ENCODE data around the gene TARBP1. TPM values are rescaled to one million over a fixed set of nuclear protein-coding genes. Genes with fewer than 3 reads are reported as not detected.

Gene TARBP1
- total RNA-seq, 1 donor from 2014 or later: 11.4 TPM

DNA sequence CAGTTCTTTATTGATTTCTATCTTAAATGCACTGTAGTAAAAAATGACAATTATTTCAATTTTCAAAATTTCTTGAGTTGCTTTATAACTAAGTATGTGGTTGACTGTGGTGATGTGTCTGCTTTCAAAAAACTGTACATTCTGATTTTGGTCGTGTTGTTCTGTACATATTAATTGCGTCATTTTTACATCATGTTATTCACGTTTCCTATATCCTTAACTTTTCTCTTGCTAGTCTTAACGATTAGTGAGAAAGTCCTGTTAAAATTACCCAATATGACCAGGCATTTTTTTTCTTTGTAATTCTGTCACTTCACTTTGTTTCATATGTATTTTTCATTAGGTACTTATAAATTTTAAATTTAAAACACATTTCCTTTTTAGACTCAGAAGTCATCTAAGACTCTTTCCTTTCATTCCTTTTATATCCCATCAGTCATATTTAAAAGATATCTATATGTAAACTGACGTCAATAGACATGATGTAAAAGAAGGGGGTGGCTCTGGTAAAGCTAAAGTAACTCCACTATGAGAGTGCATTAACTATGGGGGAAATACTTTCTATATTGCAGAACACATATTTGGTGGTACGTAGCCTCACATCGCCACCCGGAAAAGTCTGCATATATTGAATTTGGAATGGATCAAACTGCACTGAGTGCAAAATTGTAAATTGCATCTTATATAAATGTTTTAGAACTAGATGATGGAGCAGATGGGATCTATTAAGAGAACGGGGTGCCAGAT lies 106.8 kb downstream of the TARBP1 start:
- TF ChIP-seq, protein P1, sequence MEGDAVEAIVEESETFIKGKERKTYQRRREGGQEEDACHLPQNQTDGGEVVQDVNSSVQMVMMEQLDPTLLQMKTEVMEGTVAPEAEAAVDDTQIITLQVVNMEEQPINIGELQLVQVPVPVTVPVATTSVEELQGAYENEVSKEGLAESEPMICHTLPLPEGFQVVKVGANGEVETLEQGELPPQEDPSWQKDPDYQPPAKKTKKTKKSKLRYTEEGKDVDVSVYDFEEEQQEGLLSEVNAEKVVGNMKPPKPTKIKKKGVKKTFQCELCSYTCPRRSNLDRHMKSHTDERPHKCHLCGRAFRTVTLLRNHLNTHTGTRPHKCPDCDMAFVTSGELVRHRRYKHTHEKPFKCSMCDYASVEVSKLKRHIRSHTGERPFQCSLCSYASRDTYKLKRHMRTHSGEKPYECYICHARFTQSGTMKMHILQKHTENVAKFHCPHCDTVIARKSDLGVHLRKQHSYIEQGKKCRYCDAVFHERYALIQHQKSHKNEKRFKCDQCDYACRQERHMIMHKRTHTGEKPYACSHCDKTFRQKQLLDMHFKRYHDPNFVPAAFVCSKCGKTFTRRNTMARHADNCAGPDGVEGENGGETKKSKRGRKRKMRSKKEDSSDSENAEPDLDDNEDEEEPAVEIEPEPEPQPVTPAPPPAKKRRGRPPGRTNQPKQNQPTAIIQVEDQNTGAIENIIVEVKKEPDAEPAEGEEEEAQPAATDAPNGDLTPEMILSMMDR (IDR thresholded peaks at IDR 0.05; ENCODE audit: borderline replicate concordance): no peak
- DNase-seq: no peak
- H3K9me3 ChIP-seq (replicated peaks): no peaks in the 10 kb centered on the region
- H3K27me3 ChIP-seq (ENCODE audit: low read depth): no peaks in the 10 kb centered on the region
- peaks cover 39% of the 10 kb centered on the region for H3K4me1 ChIP-seq
- intact Hi-C loops (cut with micrococcal nuclease): no loop called here
- H3K4me3 ChIP-seq: peak overlapping the region; percentile 92
- H3K27ac ChIP-seq (replicated peaks): peak overlapping the region; percentile 100
- H3K36me3 ChIP-seq: peaks cover 18% of the 10 kb centered on the region

DNA sequence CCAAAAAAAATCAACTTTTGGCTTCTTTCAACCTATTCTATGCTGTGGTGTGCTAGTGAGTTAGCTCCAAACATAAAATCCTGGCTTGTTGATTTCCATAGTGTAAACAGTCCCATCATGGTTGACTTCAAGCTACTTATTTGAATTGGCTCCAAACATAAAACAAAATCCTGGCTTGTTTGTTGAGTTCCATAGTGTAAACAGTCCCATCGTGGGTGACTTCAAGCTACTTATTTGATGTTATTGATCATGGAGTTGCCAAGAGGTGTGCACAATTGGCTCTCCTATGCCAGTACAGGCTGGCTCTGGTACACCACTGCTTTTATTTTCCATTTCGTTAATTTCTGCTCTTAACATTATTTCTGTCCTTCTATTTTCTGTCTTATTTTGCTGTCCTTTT lies 107.6 kb downstream of the TARBP1 start:
- intact Hi-C loops (cut with micrococcal nuclease): no loop called here
- H3K9me3 ChIP-seq (replicated peaks): no peaks in the 10 kb centered on the region
- no peak for DNase-seq

DNA sequence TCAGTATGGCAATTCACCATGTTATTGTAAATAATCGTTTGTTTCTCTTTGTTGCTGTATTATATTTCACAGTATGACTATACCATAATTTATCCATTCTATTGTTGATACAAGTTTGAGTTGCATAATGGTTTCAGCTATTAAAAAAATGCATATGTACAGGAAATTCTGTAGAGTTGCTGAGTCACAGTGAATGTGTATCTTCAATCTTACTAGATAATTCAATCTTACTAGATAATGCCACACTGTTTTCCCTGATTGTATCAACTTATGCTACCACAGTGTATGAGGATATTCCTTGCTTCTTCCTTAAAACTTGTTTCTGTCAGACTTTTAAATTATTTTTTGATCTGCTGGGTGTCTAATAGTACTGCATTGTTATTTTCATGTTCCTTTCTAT lies 109.2 kb downstream of the TARBP1 start:
- no peaks in the 10 kb centered on the region for H3K36me3 ChIP-seq
- H3K27ac ChIP-seq (replicated peaks): no peak overlapping the region
- TF ChIP-seq, protein P1 (IDR thresholded peaks at IDR 0.05; ENCODE audit: borderline replicate concordance): no peak
- H3K27me3 ChIP-seq (ENCODE audit: low read depth): no peaks in the 10 kb centered on the region
- no peak overlapping the region for H3K4me3 ChIP-seq
- H3K4me1 ChIP-seq: peaks cover 29% of the 10 kb centered on the region
- no peak for DNase-seq
- intact Hi-C loops (cut with micrococcal nuclease): no loop called here
- H3K9me3 ChIP-seq (replicated peaks): no peaks in the 10 kb centered on the region

More for the DNA sequence above, 107.6 kb downstream of the TARBP1 start:
- H3K27me3 ChIP-seq (ENCODE audit: low read depth): no peaks in the 10 kb centered on the region
- H3K4me1 ChIP-seq: peaks cover 39% of the 10 kb centered on the region
- no peak overlapping the region for H3K27ac ChIP-seq (replicated peaks)
- TF ChIP-seq, protein P1 (IDR thresholded peaks at IDR 0.05; ENCODE audit: borderline replicate concordance): no peak
- no peak overlapping the region for H3K4me3 ChIP-seq
- H3K36me3 ChIP-seq: peaks cover 11% of the 10 kb centered on the region

DNA sequence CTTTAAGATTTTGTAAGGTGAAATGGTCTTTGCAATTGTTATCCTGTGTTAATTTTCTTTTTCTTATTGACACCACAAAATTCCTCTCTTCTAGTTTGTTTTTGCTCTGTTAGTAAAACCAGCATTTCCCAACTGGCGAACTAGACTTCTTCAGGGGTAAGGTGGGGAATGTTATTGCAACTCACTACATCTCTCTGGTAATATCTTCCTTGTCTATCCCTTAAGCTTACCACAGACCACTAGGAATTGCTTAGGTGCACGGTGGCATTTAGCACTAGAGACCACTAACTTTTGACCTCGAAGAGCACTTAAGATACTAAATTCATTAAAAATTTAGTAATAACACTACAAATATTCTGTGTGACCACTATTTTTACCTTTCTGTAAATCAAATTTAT lies 109.9 kb downstream of the TARBP1 start:
- Histone ChIP-seq H3K4me1 (peaks cover 21% of the 10 kb centered on the region), H3K27ac (replicated peaks) (no peak overlapping the region), H3K36me3 (no peaks in the 10 kb centered on the region), H3K4me3 (no peak overlapping the region), H3K9me3 (replicated peaks) (no peaks in the 10 kb centered on the region), H3K27me3 (ENCODE audit: low read depth) (no peaks in the 10 kb centered on the region)
- intact Hi-C loops (cut with micrococcal nuclease): no loop called here
- TF ChIP-seq, protein P1 (IDR thresholded peaks at IDR 0.05; ENCODE audit: borderline replicate concordance): no peak
- no peak for DNase-seq

DNA sequence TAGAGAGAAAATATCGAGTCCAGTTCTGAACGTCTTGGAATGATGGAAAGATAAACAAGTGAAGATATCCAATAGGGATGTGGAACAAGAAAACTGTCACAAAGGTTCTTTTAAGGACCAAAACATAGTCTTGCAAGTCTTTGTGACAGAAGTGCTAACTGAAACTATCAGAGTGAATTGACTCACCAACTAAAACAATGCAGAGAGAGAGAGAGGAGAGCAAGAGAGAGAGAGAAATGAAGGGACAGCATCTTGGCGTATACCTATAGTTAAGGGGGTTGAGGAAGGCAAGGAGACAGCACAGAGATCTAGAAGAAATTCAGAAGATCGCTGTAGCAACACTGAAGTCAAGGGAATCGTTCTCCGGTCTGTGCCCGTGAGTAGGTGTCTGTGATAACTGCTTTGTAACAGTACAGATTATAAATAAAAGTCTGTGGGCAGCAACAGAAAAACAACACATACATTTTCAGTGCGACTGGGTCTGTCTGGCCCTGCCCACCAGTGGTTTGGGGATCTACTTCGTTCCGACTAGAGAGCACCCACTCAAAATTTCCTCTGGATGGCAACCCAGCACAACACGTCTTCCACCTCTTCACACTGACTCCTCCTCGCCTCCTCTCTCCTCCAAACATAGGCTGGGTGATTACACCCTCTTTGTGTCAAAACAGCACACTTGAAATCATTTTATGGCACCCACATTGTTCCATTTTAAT lies 110.5 kb downstream of the TARBP1 start:
- Histone ChIP-seq H3K36me3 (no peaks in the 10 kb centered on the region), H3K27me3 (ENCODE audit: low read depth) (no peaks in the 10 kb centered on the region), H3K9me3 (replicated peaks) (no peaks in the 10 kb centered on the region), H3K4me3 (no peak overlapping the region), H3K27ac (replicated peaks) (no peak overlapping the region), H3K4me1 (peaks cover 16% of the 10 kb centered on the region)
- intact Hi-C loops (cut with micrococcal nuclease): no loop called here
- no peak for DNase-seq
- TF ChIP-seq, protein P1 (IDR thresholded peaks at IDR 0.05; ENCODE audit: borderline replicate concordance): no peak
